Measurements from ENCODE around the gene MRTFB.

GRCh38 chr16:14251419-14251818, 180.3 kb downstream of the MRTFB start:
- TF ChIP-seq CTCF (IDR thresholded peaks at IDR 0.05; ENCODE audit: insufficient read depth, low read length) (no peak), GABPA (IDR thresholded peaks at IDR 0.05; ENCODE audit: low read depth) (no peak)

All from HL-60 (cell line).